K562 (cell line): ENCODE data around the gene CCL2. TPM values are rescaled to one million over a fixed set of nuclear protein-coding genes. Genes with fewer than 3 reads are reported as not detected.

Source experiments
- ATAC-seq: fragments of 200-7000 bp; cut with Tn5 transposase; 3 replicates; pipeline ENCODE4 v1.9.1; 2020; ENCODE audit warnings: moderate library complexity
- BruUV-seq: library from RNA; stranded (reverse); fragments of 400-500 nt; replicated peaks from 2 replicates; lab custom pipeline; 2021; lab: Mats Ljungman, UMichigan
- CTCF ChIA-PET: fragments of 300-600 bp; formaldehyde crosslinking; extraction: SDS; loops from one replicate; lab custom pipeline; 2021; ENCODE audit warnings: low intra/inter-chr PET ratio; lab: Yijun Ruan, JAX
- POLR2A ChIA-PET: fragments of 300-600, 350-650 bp; sonication (Branson Sonifier 250); formaldehyde crosslinking; extraction: SDS; loops from one replicate; lab custom pipeline; 2021; ENCODE audit warnings: antibody characterized with exemption, inconsistent platforms; lab: Yijun Ruan, JAX
- DNase-seq, 4 experiments: peaks; one replicate each; pipeline versions ENCODE4 v3.0.0 to v3.0.0-alpha.2; 2011 to 2018; ENCODE audit warnings: low spot score in 3 of 4, mixed read lengths in 3 of 4; ENCODE audit errors: extremely low read depth in 1 of 4
- FAIRE-seq: peaks from 2 replicates; lab custom pipeline; 2011; peaks lifted over from hg19 to GRCh38; lab: Jason Lieb, UNC
- H2AFZ ChIP-seq: 2 replicates; pipeline ENCODE4 v1.6.0; 2011; ENCODE audit warnings: low read depth, low read length, control low read depth, inconsistent platforms
- H3K27ac ChIP-seq: fragments of 200-600 bp; 3 replicates; pipeline ENCODE4 v1.8.0; 2011; ENCODE audit warnings: low read depth, mild to moderate bottlenecking, control low read depth, inconsistent platforms, low read length, moderate library complexity, mixed read lengths; ENCODE audit errors: extremely low read depth
- H3K27me3 ChIP-seq, 2 experiments: fragments of 300-600 bp in 1 of 2; 2 replicates in 1 of 2; 3 replicates in 1 of 2; pipeline versions ENCODE4 v1.6.0 to v1.8.0; 2011; ENCODE audit warnings: inconsistent platforms in 2 of 2, low read length in 2 of 2, mild to moderate bottlenecking in 1 of 2, mixed read lengths in 1 of 2, moderate library complexity in 1 of 2; ENCODE audit not compliant: control insufficient read depth in 2 of 2, insufficient read depth in 2 of 2
- H3K36me3 ChIP-seq: fragments of 300-600 bp; 3 replicates; pipeline ENCODE4 v1.8.0; 2011; ENCODE audit warnings: mild to moderate bottlenecking, low read length, inconsistent platforms; ENCODE audit not compliant: control insufficient read depth, insufficient read depth
- H3K4me1 ChIP-seq, 2 experiments: fragments of 200-600 bp in 1 of 2; replicated peaks in 1 of 2; 2 replicates in 1 of 2; 3 replicates in 1 of 2; pipeline versions ENCODE4 v1.5.1 to v1.8.0; 2011; ENCODE audit warnings: inconsistent platforms in 2 of 2, low read length in 2 of 2, mild to moderate bottlenecking in 1 of 2, mixed read lengths in 1 of 2, moderate library complexity in 1 of 2; ENCODE audit not compliant: control insufficient read depth in 2 of 2, insufficient read depth in 2 of 2
- H3K4me2 ChIP-seq: 2 replicates; pipeline ENCODE4 v1.6.1; 2011; ENCODE audit warnings: low read length, control low read depth, inconsistent platforms, mixed read lengths; ENCODE audit not compliant: insufficient read depth
- H3K4me3 ChIP-seq: fragments of 200-600 bp; sonication (generic), shearing (Covaris generic); 2 replicates; pipeline ENCODE4 v1.5.1; 2016; ENCODE audit warnings: control low read depth, inconsistent platforms
- H3K79me2 ChIP-seq: fragments of 200-600 bp; 3 replicates; pipeline ENCODE4 v1.8.0; 2011; ENCODE audit warnings: low read length, inconsistent platforms; ENCODE audit not compliant: control insufficient read depth, insufficient read depth
- H3K9ac ChIP-seq, 2 experiments: 2 replicates each; pipeline versions ENCODE4 v1.6.0 to v1.6.1; 2011; ENCODE audit warnings: low read depth in 2 of 2, low read length in 2 of 2, control low read depth in 1 of 2, inconsistent platforms in 1 of 2, mild to moderate bottlenecking in 1 of 2, mixed read lengths in 1 of 2; ENCODE audit not compliant: insufficient read depth in 1 of 2
- H3K9me1 ChIP-seq: one replicate; pipeline ENCODE4 v1.6.0; 2011; ENCODE audit warnings: inconsistent platforms, mild to moderate bottlenecking, low read length, moderate library complexity; ENCODE audit not compliant: control insufficient read depth, insufficient read depth
- H3K9me3 ChIP-seq: replicated peaks from 2 replicates; pipeline ENCODE4 v1.5.1; 2011; ENCODE audit warnings: low read depth, low read length, inconsistent platforms; ENCODE audit not compliant: control insufficient read depth, insufficient read depth
- H4K20me1 ChIP-seq: replicated peaks from 2 replicates; pipeline ENCODE4 v1.6.1; 2011; ENCODE audit warnings: low read length, inconsistent platforms, mixed read lengths; ENCODE audit not compliant: control insufficient read depth, insufficient read depth
- CREM ChIP-seq: IDR thresholded peaks from 2 replicates; pipeline ENCODE4 v1.6.1; 2014; ENCODE audit warnings: antibody characterized with exemption, low read depth
- TRIM28 ChIP-seq: fragments of 450-650 bp; IDR thresholded peaks from 2 replicates; pipeline ENCODE4 v1.6.1; 2017
- WGBS: fragments of 100-300 bp; shearing (Covaris generic); methylation state at CpG from one replicate; pipeline ENCODE4 v1.1.6; 2016; ENCODE audit warnings: low coverage, mixed read lengths; ENCODE audit not compliant: insufficient coverage; ENCODE audit errors: missing lambda C conversion rate; 5-methylcytosine and 5-hydroxymethylcytosine counted together
- in situ Hi-C: fragments of 300-500 bp; cut with MboI; formaldehyde crosslinking; loops from 4 replicates; pipeline ENCODE4 v1.15.0; 2018; ENCODE audit warnings: inconsistent platforms, mixed read lengths
- intact Hi-C: fragments of 100-400 bp; cut with micrococcal nuclease; formaldehyde crosslinking; loops from 2 replicates; pipeline ENCODE4 v1.14.2; 2022
- polyA plus RNA-seq, 8 experiments: library from polyadenylated mRNA; depleted of rRNA in 4 of 8; stranded (reverse) in 5 of 8; unstranded in 3 of 8; fragments of >200 nt; fragmentation: Nextera tagmentation in 2 of 8; fragmentation: Illumina TruSeq in 1 of 8; extraction: Ambion mirVana in 2 of 8; extraction: Trizol in 1 of 8; gene quantifications; 2 replicates each; pipeline versions ENCODE4 v1.2.1 to v1.2.3, GENCODE V29; 2011 to 2014; ENCODE audit warnings: inconsistent platforms in 1 of 8, missing spikeins in 1 of 8
- total RNA-seq, 7 experiments: library from RNA; depleted of rRNA in 6 of 7; stranded (reverse); fragments of >200 nt in 6 of 7; fragmentation: Illumina TruSeq in 2 of 7; extraction: Trizol in 2 of 7; gene quantifications; 2 replicates each; pipeline versions ENCODE4 v1.2.1 to v1.2.3, GENCODE V29; 2011 to 2021; ENCODE audit warnings: low replicate concordance in 1 of 7
- TF ChIP-seq, protein P1 (sequence below), 2 experiments: fragments of 200-800 bp in 1 of 2; sonication (Bioruptor generic) in 1 of 2; sonication (generic) in 1 of 2; formaldehyde crosslinking in 1 of 2; IDR thresholded peaks in 1 of 2; conservative IDR thresholded peaks in 1 of 2; 2 replicates each; pipeline versions ENCODE4 v1.5.0 to v1.6.1; 2016 to 2020; ENCODE audit warnings: missing compliant biosample characterization in 1 of 2, missing genetic modification characterization in 1 of 2, missing genetic modification reagents in 1 of 2
- TF ChIP-seq, protein P2 (sequence below): sonication (generic); IDR thresholded peaks from 2 replicates; pipeline ENCODE4 v1.6.1; 2016

CCL2 gene
- total and polyA plus RNA-seq, 9 of the 15 experiments (the other 6 are each of a cell fraction or from before 2014, with no cell fraction given): 0.54 to 5.4 (median 0.88) TPM

DNA sequence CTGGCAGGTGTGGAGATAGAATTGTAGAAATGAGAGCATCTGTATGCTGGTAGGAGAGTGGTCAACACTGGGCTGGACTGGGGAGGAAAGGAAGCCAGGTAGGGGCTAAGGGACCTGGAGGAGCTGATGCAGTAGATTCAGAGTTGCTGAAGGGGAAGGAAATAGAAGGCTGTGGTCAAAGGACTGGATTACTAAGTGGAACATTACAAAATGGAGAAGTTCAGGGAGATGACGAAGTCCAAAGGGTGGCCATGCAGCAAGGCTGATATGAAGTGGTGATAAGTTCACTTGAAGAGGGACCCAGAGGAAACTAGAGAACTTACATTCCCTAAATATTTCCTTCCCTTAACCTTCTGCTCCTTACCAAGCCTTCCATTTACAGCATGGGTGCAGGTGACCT, 8.6 kb upstream of the CCL2 start:
- Histone ChIP-seq H3K36me3 (no peaks in the 10 kb centered on the region), H3K79me2 (no peaks in the 10 kb centered on the region), H3K27ac (no peak overlapping the region), H2AFZ (no peak overlapping the region), H3K4me2 (no peak overlapping the region), H3K4me1 (peaks cover 0 to 2% of the 10 kb centered on the region in 2 experiments; a peak in 1 of 5 replicates), H3K27me3 (peaks cover 0 to 2% of the 10 kb centered on the region in 2 experiments; a peak in 3 of 5 replicates), H3K9me1 (no peaks in the 10 kb centered on the region), H3K4me3 (no peak overlapping the region), H3K9ac (no peak overlapping the region), H3K9me3 (no peaks in the 10 kb centered on the region), H4K20me1 (no peaks in the 10 kb centered on the region; the same call in 1 of the 2 replicates)
- intact Hi-C loops: no loop called here
- in situ Hi-C loops: no loop called here
- DNase-seq (no peak), ATAC-seq (no peak), FAIRE-seq (no peak)
- BruUV-seq: no TSS peak
- TF ChIP-seq, protein P1, sequence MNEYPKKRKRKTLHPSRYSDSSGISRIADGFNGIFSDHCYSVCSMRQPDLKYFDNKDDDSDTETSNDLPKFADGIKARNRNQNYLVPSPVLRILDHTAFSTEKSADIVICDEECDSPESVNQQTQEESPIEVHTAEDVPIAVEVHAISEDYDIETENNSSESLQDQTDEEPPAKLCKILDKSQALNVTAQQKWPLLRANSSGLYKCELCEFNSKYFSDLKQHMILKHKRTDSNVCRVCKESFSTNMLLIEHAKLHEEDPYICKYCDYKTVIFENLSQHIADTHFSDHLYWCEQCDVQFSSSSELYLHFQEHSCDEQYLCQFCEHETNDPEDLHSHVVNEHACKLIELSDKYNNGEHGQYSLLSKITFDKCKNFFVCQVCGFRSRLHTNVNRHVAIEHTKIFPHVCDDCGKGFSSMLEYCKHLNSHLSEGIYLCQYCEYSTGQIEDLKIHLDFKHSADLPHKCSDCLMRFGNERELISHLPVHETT (CRISPR knock-in tag; conservative IDR thresholded peaks at IDR 0.05 in 1 of 2, IDR thresholded peaks at IDR 0.05 in 1 of 2): 0 out of 4 replicates have a peak, but pooled peaks of 1 of the 2 experiments have one; percentile 43
- TF ChIP-seq, protein P2, sequence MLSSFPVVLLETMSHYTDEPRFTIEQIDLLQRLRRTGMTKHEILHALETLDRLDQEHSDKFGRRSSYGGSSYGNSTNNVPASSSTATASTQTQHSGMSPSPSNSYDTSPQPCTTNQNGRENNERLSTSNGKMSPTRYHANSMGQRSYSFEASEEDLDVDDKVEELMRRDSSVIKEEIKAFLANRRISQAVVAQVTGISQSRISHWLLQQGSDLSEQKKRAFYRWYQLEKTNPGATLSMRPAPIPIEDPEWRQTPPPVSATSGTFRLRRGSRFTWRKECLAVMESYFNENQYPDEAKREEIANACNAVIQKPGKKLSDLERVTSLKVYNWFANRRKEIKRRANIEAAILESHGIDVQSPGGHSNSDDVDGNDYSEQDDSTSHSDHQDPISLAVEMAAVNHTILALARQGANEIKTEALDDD: peak; percentile 45; the same call in 1 of the 2 replicates
- TF ChIP-seq TRIM28 (no peak), CREM (0 out of 2 replicates have a peak, but pooled peaks have one; percentile 29)
- POLR2A ChIA-PET: interaction anchor here (0.6 kb wide), 1 partner anchor 535 kb away, joined by 3 read pairs; no protein-coding TSS in a partner anchor
- CTCF ChIA-PET: no interaction called here
- WGBS: 0% methylated on average over 1 of the region's 1 CpG
